GM12878 (cell line): ENCODE data around the gene RPL37A. TPM values are rescaled to one million over a fixed set of nuclear protein-coding genes. Genes with fewer than 3 reads are reported as not detected.

ENCODE experiments used
- BHLHE40 ChIP-seq, 2 experiments: fragments of 450-650 bp in 1 of 2; IDR thresholded peaks; 2 replicates each; pipeline ENCODE4 v1.6.1; 2011 to 2017; ENCODE audit warnings: low read depth in 2 of 2, borderline replicate concordance in 1 of 2, improper control_type of control experiment in 1 of 2, low read length in 1 of 2, mild to moderate bottlenecking in 1 of 2
- KAT2A ChIP-seq: conservative IDR thresholded peaks from 2 replicates; pipeline ENCODE4 v1.6.1; 2011; ENCODE audit warnings: low read depth, low read length; ENCODE audit not compliant: control insufficient read depth
- MEF2A ChIP-seq: IDR thresholded peaks from 2 replicates; pipeline ENCODE4 v1.6.1; 2011; ENCODE audit warnings: low read depth, mild to moderate bottlenecking, low read length, moderate library complexity; ENCODE audit not compliant: insufficient read depth
- NFYB ChIP-seq: IDR thresholded peaks from 2 replicates; pipeline ENCODE4 v1.6.1; 2011; ENCODE audit warnings: low read depth, mild to moderate bottlenecking, low read length, improper control_type of control experiment, moderate library complexity; ENCODE audit not compliant: insufficient read depth
- NR2C2 ChIP-seq: IDR thresholded peaks from 2 replicates; pipeline ENCODE4 v1.6.1; 2011; ENCODE audit warnings: borderline replicate concordance, low read depth; ENCODE audit not compliant: control insufficient read depth, insufficient read length
- NR2F1 ChIP-seq: fragments of 450-650 bp; conservative IDR thresholded peaks from 2 replicates; pipeline ENCODE4 v1.6.1; 2017; ENCODE audit warnings: mild to moderate bottlenecking
- NRF1 ChIP-seq: conservative IDR thresholded peaks from 2 replicates; pipeline ENCODE4 v1.6.1; 2011; ENCODE audit warnings: mild to moderate bottlenecking, low read depth, low read length, improper control_type of control experiment
- POLR2AphosphoS2 ChIP-seq: IDR thresholded peaks from 2 replicates; pipeline ENCODE4 v1.6.1; 2011; ENCODE audit warnings: low read depth, mild to moderate bottlenecking, low read length, improper control_type of control experiment, moderate library complexity
- RCOR1 ChIP-seq: conservative IDR thresholded peaks from 2 replicates; pipeline ENCODE4 v1.6.1; 2012; ENCODE audit warnings: low read depth, low read length, improper control_type of control experiment
- SREBF2 ChIP-seq: IDR thresholded peaks from 2 replicates; pipeline ENCODE4 v1.6.1; 2012; ENCODE audit warnings: mild to moderate bottlenecking, low read length
- TARDBP ChIP-seq: IDR thresholded peaks from 2 replicates; pipeline ENCODE4 v1.6.1; 2016; ENCODE audit warnings: borderline replicate concordance
- TBL1XR1 ChIP-seq: IDR thresholded peaks from 2 replicates; pipeline ENCODE4 v1.6.1; 2012; ENCODE audit warnings: low read depth, low read length, improper control_type of control experiment
- WRNIP1 ChIP-seq: IDR thresholded peaks from 2 replicates; pipeline ENCODE4 v1.6.1; 2011; ENCODE audit warnings: low read depth, low read length, improper control_type of control experiment, borderline replicate concordance
- ZNF384 ChIP-seq: IDR thresholded peaks from 2 replicates; pipeline ENCODE4 v1.6.1; 2012; ENCODE audit warnings: low read depth, mild to moderate bottlenecking, low read length, improper control_type of control experiment, borderline replicate concordance
- polyA plus RNA-seq, 11 experiments: library from polyadenylated mRNA; depleted of rRNA in 4 of 11; unstranded in 6 of 11; stranded (reverse) in 5 of 11; fragments of >200 nt; fragmentation: Nextera tagmentation in 4 of 11; fragmentation: Illumina TruSeq in 1 of 11; extraction: Ambion mirVana in 4 of 11; extraction: Trizol in 1 of 11; gene quantifications; 1 replicate in 1 of 11; 2 replicates in 10 of 11; pipeline versions ENCODE4 v1.2.1 to v1.2.3, GENCODE V29; 2011 to 2016; ENCODE audit warnings: inconsistent platforms in 2 of 11, missing spikeins in 2 of 11, low read depth in 1 of 11
- total RNA-seq, 4 experiments: library from RNA; depleted of rRNA in 3 of 4; stranded (reverse); fragments of >200 nt in 3 of 4; fragmentation: Illumina TruSeq in 1 of 4; extraction: Trizol in 1 of 4; gene quantifications; 2 replicates each; pipeline versions ENCODE4 v1.2.1 to v1.2.3, GENCODE V29; 2013 to 2021
- TF ChIP-seq, protein P1 (sequence below): fragments of 450-650 bp; IDR thresholded peaks from 2 replicates; pipeline ENCODE4 v1.6.1; 2017; ENCODE audit warnings: low read depth, mild to moderate bottlenecking, moderate library complexity
- TF ChIP-seq, protein P2 (sequence below): IDR thresholded peaks from 2 replicates; pipeline ENCODE4 v1.6.1; 2012; ENCODE audit warnings: low read depth, low read length, improper control_type of control experiment
- TF ChIP-seq, protein P3 (sequence below), 3 experiments: IDR thresholded peaks in 2 of 3; conservative IDR thresholded peaks in 1 of 3; 2 replicates each; pipeline ENCODE4 v1.5.1; 2011; ENCODE audit warnings: low read depth in 3 of 3, low read length in 3 of 3, mild to moderate bottlenecking in 3 of 3, control low read depth in 2 of 3, moderate library complexity in 2 of 3, inconsistent platforms in 1 of 3, mixed read lengths in 1 of 3; ENCODE audit not compliant: control insufficient read depth in 2 of 3, insufficient read depth in 1 of 3; ENCODE audit errors: extremely low read depth in 1 of 3
- TF ChIP-seq, protein P4 (sequence below): IDR thresholded peaks from 2 replicates; pipeline ENCODE4 v1.6.1; 2012; ENCODE audit warnings: low read length, inconsistent platforms
- TF ChIP-seq, protein P5 (sequence below): fragments of 450-650 bp; IDR thresholded peaks from 2 replicates; pipeline ENCODE4 v1.6.1; 2017; ENCODE audit warnings: antibody characterized with exemption, mild to moderate bottlenecking, moderate library complexity

RPL37A gene
- total and polyA plus RNA-seq, 10 of the 15 experiments (the other 5 are each of a cell fraction or from before 2014, with no cell fraction given) = 2,847 to 6,854 (median 5,110) TPM

DNA sequence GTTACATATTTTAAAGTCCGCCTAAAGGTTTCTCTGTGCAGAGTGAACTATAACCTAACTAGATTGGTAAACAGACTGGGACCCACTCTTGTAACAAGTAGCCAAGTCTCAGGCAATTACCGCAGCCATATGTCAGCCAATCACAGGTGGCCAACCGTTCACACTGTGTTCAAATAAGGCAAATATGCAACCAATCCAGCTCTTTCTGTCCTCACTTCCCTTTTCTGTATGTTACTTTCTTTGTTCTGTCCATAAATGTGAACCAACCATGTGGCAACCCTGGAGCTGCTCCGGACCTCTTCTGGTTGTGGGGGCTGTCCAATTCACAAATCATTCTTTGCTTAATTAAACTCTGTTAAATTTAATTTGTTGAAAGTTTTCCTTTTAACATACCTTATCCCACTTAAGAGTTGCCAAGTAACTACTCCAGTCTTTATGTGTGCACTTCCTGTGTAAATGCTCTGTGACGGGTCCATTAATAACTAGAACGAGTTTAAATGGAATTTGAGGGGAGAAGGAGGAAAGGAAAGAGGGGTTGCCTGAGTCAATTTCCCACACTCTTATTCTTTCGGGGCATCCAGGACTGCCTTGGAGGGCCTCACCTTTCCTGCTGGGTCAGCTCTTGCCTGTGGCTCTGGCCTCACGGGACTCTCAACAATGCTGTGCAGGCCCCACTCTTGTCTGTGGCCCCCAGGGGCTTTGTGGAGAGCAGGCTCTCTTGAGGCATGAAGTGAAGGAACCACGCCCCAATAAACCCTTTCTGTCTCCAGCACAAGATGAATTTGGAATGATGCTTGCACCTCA is 6.6 kb upstream of the RPL37A start (continued):
- TF ChIP-seq, protein P1, sequence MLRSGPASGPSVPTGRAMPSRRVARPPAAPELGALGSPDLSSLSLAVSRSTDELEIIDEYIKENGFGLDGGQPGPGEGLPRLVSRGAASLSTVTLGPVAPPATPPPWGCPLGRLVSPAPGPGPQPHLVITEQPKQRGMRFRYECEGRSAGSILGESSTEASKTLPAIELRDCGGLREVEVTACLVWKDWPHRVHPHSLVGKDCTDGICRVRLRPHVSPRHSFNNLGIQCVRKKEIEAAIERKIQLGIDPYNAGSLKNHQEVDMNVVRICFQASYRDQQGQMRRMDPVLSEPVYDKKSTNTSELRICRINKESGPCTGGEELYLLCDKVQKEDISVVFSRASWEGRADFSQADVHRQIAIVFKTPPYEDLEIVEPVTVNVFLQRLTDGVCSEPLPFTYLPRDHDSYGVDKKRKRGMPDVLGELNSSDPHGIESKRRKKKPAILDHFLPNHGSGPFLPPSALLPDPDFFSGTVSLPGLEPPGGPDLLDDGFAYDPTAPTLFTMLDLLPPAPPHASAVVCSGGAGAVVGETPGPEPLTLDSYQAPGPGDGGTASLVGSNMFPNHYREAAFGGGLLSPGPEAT = no peak
- TF ChIP-seq NFYB = peak; percentile 83
- no peak for TF ChIP-seq TBL1XR1
- TF ChIP-seq BHLHE40 (IDR thresholded peaks at IDR 0.05; ENCODE audit: borderline replicate concordance in 1 of 2, low read depth in 2 of 2, low read length in 1 of 2) = peak; percentile 64 to 67; a peak in 2 of 4 replicates
- TF ChIP-seq, protein P2, sequence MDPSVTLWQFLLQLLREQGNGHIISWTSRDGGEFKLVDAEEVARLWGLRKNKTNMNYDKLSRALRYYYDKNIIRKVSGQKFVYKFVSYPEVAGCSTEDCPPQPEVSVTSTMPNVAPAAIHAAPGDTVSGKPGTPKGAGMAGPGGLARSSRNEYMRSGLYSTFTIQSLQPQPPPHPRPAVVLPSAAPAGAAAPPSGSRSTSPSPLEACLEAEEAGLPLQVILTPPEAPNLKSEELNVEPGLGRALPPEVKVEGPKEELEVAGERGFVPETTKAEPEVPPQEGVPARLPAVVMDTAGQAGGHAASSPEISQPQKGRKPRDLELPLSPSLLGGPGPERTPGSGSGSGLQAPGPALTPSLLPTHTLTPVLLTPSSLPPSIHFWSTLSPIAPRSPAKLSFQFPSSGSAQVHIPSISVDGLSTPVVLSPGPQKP = no peak
- TF ChIP-seq, protein P3, sequence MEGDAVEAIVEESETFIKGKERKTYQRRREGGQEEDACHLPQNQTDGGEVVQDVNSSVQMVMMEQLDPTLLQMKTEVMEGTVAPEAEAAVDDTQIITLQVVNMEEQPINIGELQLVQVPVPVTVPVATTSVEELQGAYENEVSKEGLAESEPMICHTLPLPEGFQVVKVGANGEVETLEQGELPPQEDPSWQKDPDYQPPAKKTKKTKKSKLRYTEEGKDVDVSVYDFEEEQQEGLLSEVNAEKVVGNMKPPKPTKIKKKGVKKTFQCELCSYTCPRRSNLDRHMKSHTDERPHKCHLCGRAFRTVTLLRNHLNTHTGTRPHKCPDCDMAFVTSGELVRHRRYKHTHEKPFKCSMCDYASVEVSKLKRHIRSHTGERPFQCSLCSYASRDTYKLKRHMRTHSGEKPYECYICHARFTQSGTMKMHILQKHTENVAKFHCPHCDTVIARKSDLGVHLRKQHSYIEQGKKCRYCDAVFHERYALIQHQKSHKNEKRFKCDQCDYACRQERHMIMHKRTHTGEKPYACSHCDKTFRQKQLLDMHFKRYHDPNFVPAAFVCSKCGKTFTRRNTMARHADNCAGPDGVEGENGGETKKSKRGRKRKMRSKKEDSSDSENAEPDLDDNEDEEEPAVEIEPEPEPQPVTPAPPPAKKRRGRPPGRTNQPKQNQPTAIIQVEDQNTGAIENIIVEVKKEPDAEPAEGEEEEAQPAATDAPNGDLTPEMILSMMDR (IDR thresholded peaks at IDR 0.05 in 2 of 3, conservative IDR thresholded peaks at IDR 0.05 in 1 of 3; ENCODE audit: control insufficient read depth in 2 of 3, extremely low read depth in 1 of 3, insufficient read depth in 1 of 3, low read depth in 3 of 3, low read length in 3 of 3) = no peak
- TF ChIP-seq KAT2A = no peak
- TF ChIP-seq SREBF2 = no peak
- no peak for TF ChIP-seq WRNIP1
- no peak for TF ChIP-seq ZNF384
- TF ChIP-seq POLR2AphosphoS2 = no peak
- TF ChIP-seq, protein P4, sequence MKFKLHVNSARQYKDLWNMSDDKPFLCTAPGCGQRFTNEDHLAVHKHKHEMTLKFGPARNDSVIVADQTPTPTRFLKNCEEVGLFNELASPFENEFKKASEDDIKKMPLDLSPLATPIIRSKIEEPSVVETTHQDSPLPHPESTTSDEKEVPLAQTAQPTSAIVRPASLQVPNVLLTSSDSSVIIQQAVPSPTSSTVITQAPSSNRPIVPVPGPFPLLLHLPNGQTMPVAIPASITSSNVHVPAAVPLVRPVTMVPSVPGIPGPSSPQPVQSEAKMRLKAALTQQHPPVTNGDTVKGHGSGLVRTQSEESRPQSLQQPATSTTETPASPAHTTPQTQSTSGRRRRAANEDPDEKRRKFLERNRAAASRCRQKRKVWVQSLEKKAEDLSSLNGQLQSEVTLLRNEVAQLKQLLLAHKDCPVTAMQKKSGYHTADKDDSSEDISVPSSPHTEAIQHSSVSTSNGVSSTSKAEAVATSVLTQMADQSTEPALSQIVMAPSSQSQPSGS = no peak
- no peak for TF ChIP-seq NRF1
- TF ChIP-seq RCOR1 = no peak
- no peak for TF ChIP-seq TARDBP
- TF ChIP-seq MEF2A = no peak
- TF ChIP-seq NR2F1 = no peak
- TF ChIP-seq, protein P5, sequence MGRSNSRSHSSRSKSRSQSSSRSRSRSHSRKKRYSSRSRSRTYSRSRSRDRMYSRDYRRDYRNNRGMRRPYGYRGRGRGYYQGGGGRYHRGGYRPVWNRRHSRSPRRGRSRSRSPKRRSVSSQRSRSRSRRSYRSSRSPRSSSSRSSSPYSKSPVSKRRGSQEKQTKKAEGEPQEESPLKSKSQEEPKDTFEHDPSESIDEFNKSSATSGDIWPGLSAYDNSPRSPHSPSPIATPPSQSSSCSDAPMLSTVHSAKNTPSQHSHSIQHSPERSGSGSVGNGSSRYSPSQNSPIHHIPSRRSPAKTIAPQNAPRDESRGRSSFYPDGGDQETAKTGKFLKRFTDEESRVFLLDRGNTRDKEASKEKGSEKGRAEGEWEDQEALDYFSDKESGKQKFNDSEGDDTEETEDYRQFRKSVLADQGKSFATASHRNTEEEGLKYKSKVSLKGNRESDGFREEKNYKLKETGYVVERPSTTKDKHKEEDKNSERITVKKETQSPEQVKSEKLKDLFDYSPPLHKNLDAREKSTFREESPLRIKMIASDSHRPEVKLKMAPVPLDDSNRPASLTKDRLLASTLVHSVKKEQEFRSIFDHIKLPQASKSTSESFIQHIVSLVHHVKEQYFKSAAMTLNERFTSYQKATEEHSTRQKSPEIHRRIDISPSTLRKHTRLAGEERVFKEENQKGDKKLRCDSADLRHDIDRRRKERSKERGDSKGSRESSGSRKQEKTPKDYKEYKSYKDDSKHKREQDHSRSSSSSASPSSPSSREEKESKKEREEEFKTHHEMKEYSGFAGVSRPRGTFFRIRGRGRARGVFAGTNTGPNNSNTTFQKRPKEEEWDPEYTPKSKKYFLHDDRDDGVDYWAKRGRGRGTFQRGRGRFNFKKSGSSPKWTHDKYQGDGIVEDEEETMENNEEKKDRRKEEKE = no peak
- no peak for TF ChIP-seq NR2C2
